ENCODE results near the gene NCAM2.

Gene NCAM2

GRCh38 chr21:21468003-21468402, 469.8 kb downstream of the NCAM2 start:
- DNase-seq: no peak

- no peak for DNase-seq
Observed at GRCh38 chr21:21481239-21481638, 483.0 kb downstream of the NCAM2 start.

- no peak for DNase-seq
Observed at GRCh38 chr21:21508859-21509258, 510.6 kb downstream of the NCAM2 start.

- no peak for DNase-seq
Observed at GRCh38 chr21:21530680-21531079, 532.5 kb downstream of the NCAM2 start.

GRCh38 chr21:21547368-21547953, 549.3 kb downstream of the NCAM2 start:
- DNase-seq: no peak

GRCh38 chr21:21559285-21560045, 561.3 kb downstream of the NCAM2 start:
- no peak for DNase-seq
